Myometrial cell (primary cell): ENCODE data around the gene FCF1. TPM values are rescaled to one million over a fixed set of nuclear protein-coding genes. Genes with fewer than 3 reads are reported as not detected.

Experiments
- total RNA-seq: library from RNA; depleted of rRNA; stranded (reverse); fragments of >200 nt; gene quantifications from 2 replicates; pipeline ENCODE4 v1.2.3, GENCODE V29; 2015

FCF1 gene, protein sequence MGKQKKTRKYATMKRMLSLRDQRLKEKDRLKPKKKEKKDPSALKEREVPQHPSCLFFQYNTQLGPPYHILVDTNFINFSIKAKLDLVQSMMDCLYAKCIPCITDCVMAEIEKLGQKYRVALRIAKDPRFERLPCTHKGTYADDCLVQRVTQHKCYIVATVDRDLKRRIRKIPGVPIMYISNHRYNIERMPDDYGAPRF
- 21.0 and 34.0 TPM in 2 replicates for total RNA-seq

DNA sequence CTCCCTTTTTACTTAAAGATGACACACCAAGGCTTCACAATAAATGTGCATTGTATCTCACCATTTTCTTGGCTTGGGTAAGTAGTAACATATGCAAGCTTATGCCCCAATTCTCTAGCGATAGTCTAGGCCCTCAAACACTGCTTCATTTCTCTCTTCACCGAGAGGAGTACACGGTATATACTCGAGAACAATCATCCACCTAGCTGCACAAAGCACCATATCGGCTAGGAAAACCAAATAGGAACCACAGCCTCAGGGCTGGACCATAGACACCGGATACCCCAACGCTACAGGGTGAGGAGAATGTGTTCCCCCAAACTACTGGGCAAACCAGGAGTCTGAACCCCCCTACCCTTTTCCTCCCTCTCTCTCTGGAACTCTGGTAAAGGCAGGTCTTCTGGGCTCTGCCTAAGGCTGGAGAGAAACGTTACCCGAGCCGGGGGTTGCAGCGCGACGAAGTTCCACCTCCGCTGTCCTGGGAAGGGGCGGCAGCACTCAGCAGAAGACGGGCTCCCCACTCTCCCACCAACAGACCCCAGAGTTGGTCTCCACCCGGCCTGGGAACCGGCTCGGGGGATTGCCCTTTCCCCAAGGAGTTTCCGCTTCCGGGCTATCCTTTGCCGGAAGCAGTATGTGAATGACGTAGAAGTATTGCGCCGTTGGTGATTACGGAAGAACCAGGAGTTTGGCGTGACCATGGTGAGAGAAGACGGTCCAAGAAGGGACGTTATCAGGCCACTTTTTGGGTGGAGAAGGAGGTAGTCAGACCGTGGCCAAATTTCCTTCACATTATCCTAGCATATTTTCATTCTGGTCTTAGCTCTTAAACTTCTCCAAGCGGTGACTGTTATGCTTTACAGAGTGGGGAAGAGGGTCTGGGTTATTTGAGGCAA is at the start of gene FCF1, which contains the start of gene AREL1:
Gene FCF1 (plus strand): TSS at position 646 of the 896 bp plus-strand sequence. CDS start 54 bp downstream, at position 700.
Gene AREL1 (minus strand): TSS at position 582 of the 896 bp plus-strand sequence. CDS start 27,465 bp downstream, outside the sequence.

DNA sequence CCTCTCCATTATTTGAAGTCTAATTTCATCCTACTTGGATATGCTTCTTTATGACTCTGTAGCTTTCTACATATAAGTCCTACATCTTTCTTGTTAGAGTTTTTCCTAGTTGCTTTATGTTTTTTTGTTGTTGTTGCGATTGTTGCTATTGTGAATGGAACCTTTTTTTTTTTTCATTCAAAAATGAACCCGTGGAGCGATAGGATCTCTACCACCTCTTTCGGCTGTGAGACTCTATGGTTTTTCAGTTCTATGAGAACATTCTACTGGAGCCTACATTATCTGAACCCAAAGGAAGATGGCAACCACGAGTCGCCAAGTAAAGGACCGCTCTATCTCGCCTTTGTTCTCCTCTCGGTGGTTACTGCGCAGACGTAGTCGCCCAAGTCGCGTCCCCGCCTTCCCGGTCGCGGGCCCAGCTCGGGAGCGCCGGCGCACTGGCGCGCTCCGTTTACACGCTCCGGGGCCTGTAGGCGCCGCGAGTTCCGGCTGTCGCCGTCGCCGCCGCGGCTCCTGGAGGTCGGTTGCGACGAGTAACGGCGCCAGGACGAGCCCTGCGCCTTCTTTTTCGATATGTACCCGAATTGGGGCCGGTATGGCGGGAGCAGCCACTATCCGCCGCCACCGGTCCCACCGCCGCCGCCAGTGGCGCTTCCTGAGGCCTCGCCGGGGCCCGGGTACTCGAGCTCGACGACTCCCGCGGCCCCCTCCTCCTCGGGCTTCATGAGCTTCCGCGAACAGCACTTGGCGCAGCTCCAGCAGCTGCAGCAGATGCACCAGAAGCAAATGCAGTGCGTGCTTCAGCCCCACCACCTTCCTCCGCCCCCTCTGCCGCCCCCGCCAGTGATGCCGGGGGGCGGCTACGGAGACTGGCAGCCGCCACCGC is 50.2 kb downstream of the FCF1 start, which contains the start of gene YLPM1:
Gene YLPM1 (plus strand): TSS at position 400 of the 886 bp plus-strand sequence. CDS start 174 bp downstream, at position 574.

Other genes starting within 250 kb of the FCF1 start
- 797 and 1,597 TPM in 2 replicates for gene NPC2, start 219.8 kb upstream of the FCF1 start, total RNA-seq
- gene ISCA2, start 219.4 kb upstream of the FCF1 start, total RNA-seq: 22.0 and 36.0 TPM in 2 replicates
- gene LTBP2, start 100.9 kb upstream of the FCF1 start, total RNA-seq: 88.8 and 96.8 TPM in 2 replicates
- 29.1 and 36.5 TPM in 2 replicates for gene AREL1, start 64 bp upstream of the FCF1 start, total RNA-seq
- gene YLPM1, start 50.2 kb downstream of the FCF1 start, total RNA-seq: 15.9 and 20.0 TPM in 2 replicates
- not detected in 2 replicates for gene PROX2, start 163.0 kb downstream of the FCF1 start, total RNA-seq
- gene DLST, start 168.8 kb downstream of the FCF1 start, total RNA-seq: 72.1 and 83.6 TPM in 2 replicates
- 1.1 and 2.6 TPM in 2 replicates for gene RPS6KL1, start 210.1 kb downstream of the FCF1 start, total RNA-seq
- gene PGF, start 242.5 kb downstream of the FCF1 start, total RNA-seq: 1.2 and 1.6 TPM in 2 replicates